ENCODE measurements around the gene COL19A1. TPM values are rescaled to one million over a fixed set of nuclear protein-coding genes. Genes with fewer than 3 reads are reported as not detected.

Gene COL19A1
- total and polyA plus RNA-seq, 9 of the 15 experiments (the other 6 are each of a cell fraction or from before 2014, with no cell fraction given): not detected

DNA sequence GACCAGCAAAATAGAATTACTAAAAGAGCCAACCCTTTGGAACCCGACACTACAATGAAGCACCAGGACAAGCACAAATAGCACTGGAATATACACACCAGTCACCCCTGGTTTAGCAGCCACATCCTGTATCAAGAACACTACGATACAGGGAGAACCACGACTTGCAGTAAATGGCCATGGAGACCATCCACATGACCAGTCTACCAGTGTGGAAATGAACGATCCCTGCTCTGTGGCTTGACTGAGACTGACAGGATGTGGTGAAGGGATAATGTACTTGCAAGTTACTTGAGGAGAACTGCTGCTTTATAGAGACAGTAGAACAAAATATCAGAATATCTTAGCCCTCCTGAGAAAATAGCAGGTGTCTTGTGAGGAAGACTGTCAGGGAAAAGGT, 266.9 kb downstream of the COL19A1 start (continued):
- TF ChIP-seq, protein P1, sequence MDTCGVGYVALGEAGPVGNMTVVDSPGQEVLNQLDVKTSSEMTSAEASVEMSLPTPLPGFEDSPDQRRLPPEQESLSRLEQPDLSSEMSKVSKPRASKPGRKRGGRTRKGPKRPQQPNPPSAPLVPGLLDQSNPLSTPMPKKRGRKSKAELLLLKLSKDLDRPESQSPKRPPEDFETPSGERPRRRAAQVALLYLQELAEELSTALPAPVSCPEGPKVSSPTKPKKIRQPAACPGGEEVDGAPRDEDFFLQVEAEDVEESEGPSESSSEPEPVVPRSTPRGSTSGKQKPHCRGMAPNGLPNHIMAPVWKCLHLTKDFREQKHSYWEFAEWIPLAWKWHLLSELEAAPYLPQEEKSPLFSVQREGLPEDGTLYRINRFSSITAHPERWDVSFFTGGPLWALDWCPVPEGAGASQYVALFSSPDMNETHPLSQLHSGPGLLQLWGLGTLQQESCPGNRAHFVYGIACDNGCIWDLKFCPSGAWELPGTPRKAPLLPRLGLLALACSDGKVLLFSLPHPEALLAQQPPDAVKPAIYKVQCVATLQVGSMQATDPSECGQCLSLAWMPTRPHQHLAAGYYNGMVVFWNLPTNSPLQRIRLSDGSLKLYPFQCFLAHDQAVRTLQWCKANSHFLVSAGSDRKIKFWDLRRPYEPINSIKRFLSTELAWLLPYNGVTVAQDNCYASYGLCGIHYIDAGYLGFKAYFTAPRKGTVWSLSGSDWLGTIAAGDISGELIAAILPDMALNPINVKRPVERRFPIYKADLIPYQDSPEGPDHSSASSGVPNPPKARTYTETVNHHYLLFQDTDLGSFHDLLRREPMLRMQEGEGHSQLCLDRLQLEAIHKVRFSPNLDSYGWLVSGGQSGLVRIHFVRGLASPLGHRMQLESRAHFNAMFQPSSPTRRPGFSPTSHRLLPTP (IDR thresholded peaks at IDR 0.05; ENCODE audit: borderline replicate concordance, extremely low read depth, insufficient read length): no peak
- TF ChIP-seq ZSCAN32 (CRISPR knock-in tag; IDR thresholded peaks at IDR 0.05) (no peak), ZNF175 (CRISPR knock-in tag; IDR thresholded peaks at IDR 0.05; ENCODE audit: low read depth) (no peak), PHF8 (IDR thresholded peaks at IDR 0.05; ENCODE audit: borderline replicate concordance, low read length) (no peak), NFE2 (IDR thresholded peaks at IDR 0.05; ENCODE audit: low read depth) (no peak), XRCC5 (IDR thresholded peaks at IDR 0.05; ENCODE audit: low read depth, low read length) (no peak), MAFG (tag; conservative IDR thresholded peaks at IDR 0.05) (no peak), PHB2 (IDR thresholded peaks at IDR 0.05; ENCODE audit: low read depth) (no peak)

DNA sequence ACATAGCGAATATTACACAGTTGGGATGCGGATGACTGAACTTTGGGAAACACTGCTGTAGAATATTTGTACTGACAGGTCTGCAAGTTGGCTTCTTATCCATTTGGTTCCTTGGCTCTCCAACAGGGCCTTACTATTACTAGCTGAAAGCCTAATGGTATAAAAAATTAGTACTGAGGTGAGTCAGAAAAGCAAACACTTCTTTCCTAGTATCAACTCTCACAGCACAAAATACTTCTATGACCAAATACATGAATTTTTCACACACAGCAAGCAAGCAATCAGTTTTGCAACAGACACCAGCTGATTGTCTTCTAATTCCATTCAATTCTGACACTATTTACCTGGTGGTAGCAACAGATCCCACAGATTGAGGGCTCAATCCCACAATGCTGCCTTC, 268.2 kb downstream of the COL19A1 start:
- FAIRE-seq (no peak), DNase-seq (ENCODE audit: extremely low read depth in 1 of 4, low spot score in 3 of 4) (no peak), ATAC-seq (no peak)
- H3K27ac ChIP-seq (ENCODE audit: extremely low read depth, low read depth, low read length): no peak overlapping the region
- no peak for TF ChIP-seq ZNF778 (CRISPR knock-in tag; IDR thresholded peaks at IDR 0.05)
- no peak for TF ChIP-seq PTTG1 (tag; IDR thresholded peaks at IDR 0.05; ENCODE audit: low read depth)
- TF ChIP-seq ZC3H11A (IDR thresholded peaks at IDR 0.05; ENCODE audit: low read depth, low read length): no peak
- H3K27me3 ChIP-seq (ENCODE audit: control insufficient read depth in 2 of 2, insufficient read depth in 2 of 2, low read length in 2 of 2): peaks cover 0 to 5% of the 10 kb centered on the region in 2 experiments; a peak in 2 of 5 replicates
- intact Hi-C loops (cut with micrococcal nuclease) (no loop called here), in situ Hi-C loops (cut with MboI) (no loop called here)
- H3K4me2 ChIP-seq (ENCODE audit: insufficient read depth, low read length): no peak overlapping the region
- POLR2A ChIA-PET: interaction anchor here (0.7 to 1.6 kb wide), 2 partner anchors 8 to 261 kb away, joined by 3 read pairs; no protein-coding TSS in a partner anchor
- BruUV-seq (replicated peaks): no TSS peak
- no peak overlapping the region for H3K4me3 ChIP-seq
- H3K9me3 ChIP-seq (replicated peaks; ENCODE audit: control insufficient read depth, insufficient read depth, low read depth, low read length): no peaks in the 10 kb centered on the region
- H4K20me1 ChIP-seq (replicated peaks; ENCODE audit: control insufficient read depth, insufficient read depth, low read length): no peaks in the 10 kb centered on the region
- H3K4me1 ChIP-seq (replicated peaks in 1 of 2; ENCODE audit: control insufficient read depth in 2 of 2, insufficient read depth in 2 of 2, low read length in 2 of 2): no peaks in the 10 kb centered on the region
- no peaks in the 10 kb centered on the region for H3K36me3 ChIP-seq (ENCODE audit: control insufficient read depth, insufficient read depth, low read length)
- 23% methylated on average over 2 of the region's 2 CpGs for WGBS (ENCODE audit: insufficient coverage, low coverage, missing lambda C conversion rate)
- H3K79me2 ChIP-seq (ENCODE audit: control insufficient read depth, insufficient read depth, low read length): no peaks in the 10 kb centered on the region
- CTCF ChIA-PET (ENCODE audit: low intra/inter-chr PET ratio): no interaction called here
- no peak overlapping the region for H2AFZ ChIP-seq (ENCODE audit: low read depth, low read length)
- H3K9ac ChIP-seq (ENCODE audit: insufficient read depth in 1 of 2, low read depth in 2 of 2, low read length in 2 of 2): no peak overlapping the region
- no peaks in the 10 kb centered on the region for H3K9me1 ChIP-seq (ENCODE audit: control insufficient read depth, insufficient read depth, low read length)
